ENCODE measurements around the gene POU2AF1.

The POU2AF1 gene

GRCh38 chr11:111411456-111411855 is 32.4 kb upstream of the POU2AF1 start:
- TF ChIP-seq YY1 (IDR thresholded peaks at IDR 0.05; ENCODE audit: low read depth) (no peak), ZBTB7A (IDR thresholded peaks at IDR 0.05; ENCODE audit: low read depth) (no peak), MAX (IDR thresholded peaks at IDR 0.05) (no peak), FOXM1 (IDR thresholded peaks at IDR 0.05; ENCODE audit: borderline replicate concordance, low read depth) (no peak), TEAD4 (IDR thresholded peaks at IDR 0.05) (no peak)

GRCh38 chr11:111410951-111411350 is 31.9 kb upstream of the POU2AF1 start:
- no peak for TF ChIP-seq NFIC (IDR thresholded peaks at IDR 0.05)
- TF ChIP-seq CEBPB (IDR thresholded peaks at IDR 0.05), result no peak
- TF ChIP-seq TEAD4 (IDR thresholded peaks at IDR 0.05), result no peak

DNA sequence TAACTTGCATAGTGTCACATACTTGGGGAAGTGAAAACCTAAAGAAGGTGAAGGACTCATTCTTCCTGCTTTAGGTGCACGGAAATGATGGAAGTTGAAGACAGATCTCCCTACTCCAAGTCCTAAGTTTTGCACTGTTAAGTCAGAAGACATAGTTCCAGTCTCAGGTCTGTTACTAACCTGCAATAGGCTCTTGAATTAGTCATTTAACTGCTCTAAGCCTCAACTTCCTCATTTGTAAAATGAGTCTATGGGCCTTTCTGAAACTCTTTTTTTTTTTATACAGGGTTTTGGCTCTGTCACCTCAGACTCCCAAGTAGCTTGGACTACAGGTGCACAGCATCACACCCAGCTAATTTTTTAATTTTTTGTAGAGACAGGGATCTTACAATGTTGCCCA is 30.8 kb upstream of the POU2AF1 start:
- TF ChIP-seq TEAD4 (IDR thresholded peaks at IDR 0.05) (no peak), USF1 (IDR thresholded peaks at IDR 0.05) (no peak), CREB1 (IDR thresholded peaks at IDR 0.05; ENCODE audit: low read depth) (no peak), FOXM1 (IDR thresholded peaks at IDR 0.05; ENCODE audit: borderline replicate concordance, low read depth) (no peak)

GRCh38 chr11:111408789-111409727 is 30.0 kb upstream of the POU2AF1 start:
- no peak for TF ChIP-seq TCF12 (IDR thresholded peaks at IDR 0.05; ENCODE audit: low read depth)
- TF ChIP-seq TAF1 (IDR thresholded peaks at IDR 0.05; ENCODE audit: low read depth), result no peak
- no peak for TF ChIP-seq EP300 (IDR thresholded peaks at IDR 0.05; ENCODE audit: borderline replicate concordance)
- TF ChIP-seq EGR1 (IDR thresholded peaks at IDR 0.05), result no peak
- no peak for TF ChIP-seq RAD21 (IDR thresholded peaks at IDR 0.05; ENCODE audit: low read depth)
- no peak for TF ChIP-seq ZBTB7A (IDR thresholded peaks at IDR 0.05; ENCODE audit: low read depth)
- TF ChIP-seq CEBPB (IDR thresholded peaks at IDR 0.05), result no peak
- no peak for TF ChIP-seq YY1 (IDR thresholded peaks at IDR 0.05; ENCODE audit: low read depth)
- no peak for TF ChIP-seq FOXM1 (IDR thresholded peaks at IDR 0.05; ENCODE audit: borderline replicate concordance, low read depth)
- TF ChIP-seq TEAD4 (IDR thresholded peaks at IDR 0.05), result no peak
- no peak for TF ChIP-seq USF1 (IDR thresholded peaks at IDR 0.05)
- TF ChIP-seq, protein P1, sequence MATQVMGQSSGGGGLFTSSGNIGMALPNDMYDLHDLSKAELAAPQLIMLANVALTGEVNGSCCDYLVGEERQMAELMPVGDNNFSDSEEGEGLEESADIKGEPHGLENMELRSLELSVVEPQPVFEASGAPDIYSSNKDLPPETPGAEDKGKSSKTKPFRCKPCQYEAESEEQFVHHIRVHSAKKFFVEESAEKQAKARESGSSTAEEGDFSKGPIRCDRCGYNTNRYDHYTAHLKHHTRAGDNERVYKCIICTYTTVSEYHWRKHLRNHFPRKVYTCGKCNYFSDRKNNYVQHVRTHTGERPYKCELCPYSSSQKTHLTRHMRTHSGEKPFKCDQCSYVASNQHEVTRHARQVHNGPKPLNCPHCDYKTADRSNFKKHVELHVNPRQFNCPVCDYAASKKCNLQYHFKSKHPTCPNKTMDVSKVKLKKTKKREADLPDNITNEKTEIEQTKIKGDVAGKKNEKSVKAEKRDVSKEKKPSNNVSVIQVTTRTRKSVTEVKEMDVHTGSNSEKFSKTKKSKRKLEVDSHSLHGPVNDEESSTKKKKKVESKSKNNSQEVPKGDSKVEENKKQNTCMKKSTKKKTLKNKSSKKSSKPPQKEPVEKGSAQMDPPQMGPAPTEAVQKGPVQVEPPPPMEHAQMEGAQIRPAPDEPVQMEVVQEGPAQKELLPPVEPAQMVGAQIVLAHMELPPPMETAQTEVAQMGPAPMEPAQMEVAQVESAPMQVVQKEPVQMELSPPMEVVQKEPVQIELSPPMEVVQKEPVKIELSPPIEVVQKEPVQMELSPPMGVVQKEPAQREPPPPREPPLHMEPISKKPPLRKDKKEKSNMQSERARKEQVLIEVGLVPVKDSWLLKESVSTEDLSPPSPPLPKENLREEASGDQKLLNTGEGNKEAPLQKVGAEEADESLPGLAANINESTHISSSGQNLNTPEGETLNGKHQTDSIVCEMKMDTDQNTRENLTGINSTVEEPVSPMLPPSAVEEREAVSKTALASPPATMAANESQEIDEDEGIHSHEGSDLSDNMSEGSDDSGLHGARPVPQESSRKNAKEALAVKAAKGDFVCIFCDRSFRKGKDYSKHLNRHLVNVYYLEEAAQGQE (IDR thresholded peaks at IDR 0.05; ENCODE audit: low read depth), result no peak
- no peak for TF ChIP-seq NFIC (IDR thresholded peaks at IDR 0.05)
- no peak for TF ChIP-seq MAX (IDR thresholded peaks at IDR 0.05)
- no peak for TF ChIP-seq CREB1 (IDR thresholded peaks at IDR 0.05; ENCODE audit: low read depth)

- TF ChIP-seq EGR1 (IDR thresholded peaks at IDR 0.05) (no peak), CEBPB (IDR thresholded peaks at IDR 0.05) (no peak), CREB1 (IDR thresholded peaks at IDR 0.05; ENCODE audit: low read depth) (no peak), RAD21 (IDR thresholded peaks at IDR 0.05; ENCODE audit: low read depth) (no peak), TEAD4 (IDR thresholded peaks at IDR 0.05) (no peak), USF1 (IDR thresholded peaks at IDR 0.05) (no peak), NFIC (IDR thresholded peaks at IDR 0.05) (no peak), TCF12 (IDR thresholded peaks at IDR 0.05; ENCODE audit: low read depth) (no peak), ZBTB7A (IDR thresholded peaks at IDR 0.05; ENCODE audit: low read depth) (no peak), TAF1 (IDR thresholded peaks at IDR 0.05; ENCODE audit: low read depth) (no peak), EP300 (IDR thresholded peaks at IDR 0.05; ENCODE audit: borderline replicate concordance) (no peak), MAX (IDR thresholded peaks at IDR 0.05) (no peak)
- TF ChIP-seq, protein P1 (IDR thresholded peaks at IDR 0.05; ENCODE audit: low read depth), result no peak
Observed at GRCh38 chr11:111407652-111408051, 28.6 kb upstream of the POU2AF1 start.
